Measurements from ENCODE around the gene CD300LF.

CD300LF gene

DNA sequence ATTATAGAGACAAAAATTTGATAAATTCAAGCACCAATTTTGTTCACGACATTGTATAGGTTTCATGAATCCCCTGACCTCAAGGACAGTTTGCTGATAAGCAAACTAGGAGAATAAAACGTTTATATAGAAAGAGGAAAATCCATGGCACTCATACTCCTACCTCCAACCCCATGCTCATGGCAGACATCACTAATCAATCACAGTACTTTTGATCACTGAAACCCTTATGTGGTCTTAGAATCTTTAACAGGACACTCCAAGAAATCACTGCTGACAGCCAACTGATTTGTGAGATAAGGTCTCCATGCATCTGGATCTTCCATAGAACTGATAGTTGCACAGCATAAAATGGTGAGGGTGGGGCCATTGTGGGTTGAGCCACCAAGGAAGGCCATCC is 31.0 kb upstream of the CD300LF start:
- TF ChIP-seq, protein P1, sequence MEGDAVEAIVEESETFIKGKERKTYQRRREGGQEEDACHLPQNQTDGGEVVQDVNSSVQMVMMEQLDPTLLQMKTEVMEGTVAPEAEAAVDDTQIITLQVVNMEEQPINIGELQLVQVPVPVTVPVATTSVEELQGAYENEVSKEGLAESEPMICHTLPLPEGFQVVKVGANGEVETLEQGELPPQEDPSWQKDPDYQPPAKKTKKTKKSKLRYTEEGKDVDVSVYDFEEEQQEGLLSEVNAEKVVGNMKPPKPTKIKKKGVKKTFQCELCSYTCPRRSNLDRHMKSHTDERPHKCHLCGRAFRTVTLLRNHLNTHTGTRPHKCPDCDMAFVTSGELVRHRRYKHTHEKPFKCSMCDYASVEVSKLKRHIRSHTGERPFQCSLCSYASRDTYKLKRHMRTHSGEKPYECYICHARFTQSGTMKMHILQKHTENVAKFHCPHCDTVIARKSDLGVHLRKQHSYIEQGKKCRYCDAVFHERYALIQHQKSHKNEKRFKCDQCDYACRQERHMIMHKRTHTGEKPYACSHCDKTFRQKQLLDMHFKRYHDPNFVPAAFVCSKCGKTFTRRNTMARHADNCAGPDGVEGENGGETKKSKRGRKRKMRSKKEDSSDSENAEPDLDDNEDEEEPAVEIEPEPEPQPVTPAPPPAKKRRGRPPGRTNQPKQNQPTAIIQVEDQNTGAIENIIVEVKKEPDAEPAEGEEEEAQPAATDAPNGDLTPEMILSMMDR (IDR thresholded peaks at IDR 0.05; ENCODE audit: borderline replicate concordance, control extremely low read depth, extremely low read depth, insufficient read depth, missing control alignments), result no peak
- no peak for DNase-seq (ENCODE audit: low spot score)
- in situ Hi-C loops (cut with MboI; ENCODE audit: low sequenced_read_pairs, unreplicated experiment), result no loop called here

DNA sequence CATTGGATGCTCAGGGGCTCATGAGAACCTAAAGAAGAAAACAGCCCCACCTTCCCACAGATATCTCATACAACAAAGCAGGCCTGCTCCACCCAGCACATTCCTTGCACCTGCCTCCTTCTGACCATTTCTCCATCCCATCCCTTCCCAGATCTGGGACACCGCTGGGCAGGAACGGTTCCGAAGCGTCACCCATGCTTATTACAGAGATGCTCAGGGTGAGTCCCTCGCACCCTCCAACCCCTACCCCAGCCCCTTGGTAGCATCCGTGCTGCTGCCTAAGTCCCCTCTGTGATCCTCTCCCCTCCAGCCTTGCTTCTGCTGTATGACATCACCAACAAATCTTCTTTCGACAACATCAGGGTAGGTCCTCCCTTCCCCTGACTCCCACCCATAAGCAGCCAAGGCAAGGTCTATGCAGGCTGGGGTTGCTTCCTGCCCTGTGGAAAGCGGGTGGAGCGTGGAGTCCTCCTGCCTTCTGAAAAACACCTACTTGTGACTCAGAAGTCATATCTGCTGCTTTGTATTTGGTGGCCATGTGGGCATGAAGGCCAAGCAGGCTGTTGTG is 30.3 kb upstream of the CD300LF start:
- in situ Hi-C loops (cut with MboI; ENCODE audit: low sequenced_read_pairs, unreplicated experiment), result no loop called here
- TF ChIP-seq, protein P1 (IDR thresholded peaks at IDR 0.05; ENCODE audit: borderline replicate concordance, control extremely low read depth, extremely low read depth, insufficient read depth, missing control alignments), result no peak

DNA sequence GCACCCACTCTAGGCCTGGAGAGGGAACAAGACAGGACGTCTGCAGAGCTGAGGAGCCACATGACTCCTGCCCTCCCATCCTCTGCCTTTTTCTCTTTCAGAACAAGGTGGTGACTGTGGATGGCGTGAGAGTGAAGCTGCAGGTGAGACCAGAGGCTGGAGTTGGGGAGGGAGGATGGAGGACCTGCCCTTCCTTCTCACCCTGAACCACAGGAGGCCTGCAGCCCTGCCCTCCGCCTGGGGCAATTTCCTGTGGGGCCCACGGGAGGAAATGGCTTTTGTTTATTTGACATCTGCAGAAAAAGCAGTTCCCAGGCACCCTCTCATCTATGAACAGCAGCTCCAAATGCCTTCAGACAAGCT is 29.4 kb upstream of the CD300LF start:
- TF ChIP-seq, protein P1 (IDR thresholded peaks at IDR 0.05; ENCODE audit: borderline replicate concordance, control extremely low read depth, extremely low read depth, insufficient read depth, missing control alignments), result no peak
- peak; percentile 67 for DNase-seq (ENCODE audit: low spot score)
- in situ Hi-C loops (cut with MboI; ENCODE audit: low sequenced_read_pairs, unreplicated experiment), result no loop called here

More for the DNA sequence above, 30.3 kb upstream of the CD300LF start:
- DNase-seq (ENCODE audit: low spot score), result no peak

DNA sequence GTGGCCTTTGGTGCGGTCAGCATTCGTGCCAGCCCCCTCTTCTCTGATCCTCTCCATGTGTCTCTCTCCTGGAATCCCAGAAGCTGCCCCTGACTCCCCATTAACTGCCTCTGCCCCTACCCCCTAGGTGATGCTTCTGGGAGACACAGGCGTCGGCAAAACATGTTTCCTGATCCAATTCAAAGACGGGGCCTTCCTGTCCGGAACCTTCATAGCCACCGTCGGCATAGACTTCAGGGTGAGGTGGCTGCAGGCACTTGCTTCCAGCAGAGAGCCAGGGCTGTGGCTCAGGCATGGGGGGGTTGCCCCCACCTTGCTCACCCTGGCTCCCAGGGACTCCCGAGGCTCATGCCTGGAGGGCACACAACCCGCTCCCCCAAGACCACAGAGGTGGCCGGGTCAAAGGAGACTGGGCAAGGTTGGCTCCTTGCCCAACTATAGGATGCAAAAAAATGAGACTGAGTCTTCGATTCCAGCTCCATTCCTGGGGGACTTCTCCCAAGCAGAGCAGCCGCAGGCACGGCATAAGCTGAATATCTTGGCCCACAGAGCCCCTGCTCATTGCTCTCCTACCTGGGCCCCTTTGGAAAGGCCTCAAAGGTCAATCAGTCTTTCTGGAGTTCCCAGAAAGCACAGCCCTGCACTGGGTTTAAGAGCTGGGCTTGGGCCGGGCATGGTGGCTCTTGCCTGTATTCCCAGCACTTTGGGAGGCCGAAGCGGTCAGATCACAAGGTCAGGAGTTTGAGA is 28.1 kb upstream of the CD300LF start:
- TF ChIP-seq, protein P1 (IDR thresholded peaks at IDR 0.05; ENCODE audit: borderline replicate concordance, control extremely low read depth, extremely low read depth, insufficient read depth, missing control alignments), result no peak
- DNase-seq (ENCODE audit: low spot score), result no peak
- in situ Hi-C loops (cut with MboI; ENCODE audit: low sequenced_read_pairs, unreplicated experiment), result no loop called here

DNA sequence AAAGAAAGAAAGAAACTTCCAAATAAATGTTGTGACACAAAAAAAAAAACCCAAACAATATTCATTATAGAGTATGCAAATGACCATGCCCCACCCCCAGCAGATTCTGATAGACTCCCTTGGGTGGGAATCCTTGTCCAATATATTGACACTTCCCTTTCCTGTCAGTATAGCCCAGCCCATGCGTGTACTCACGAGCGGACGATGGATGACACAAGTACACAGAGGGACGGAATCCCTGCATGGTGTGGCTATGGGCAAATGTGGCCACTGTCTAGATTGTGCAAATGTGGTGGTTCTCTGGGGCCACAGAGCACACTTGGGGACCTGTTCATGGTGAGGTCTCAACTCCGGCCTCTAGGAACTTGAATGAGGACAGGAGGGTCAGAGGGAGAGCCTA is 27.4 kb upstream of the CD300LF start:
- peak; percentile 12 for DNase-seq (ENCODE audit: low spot score)
- TF ChIP-seq, protein P1 (IDR thresholded peaks at IDR 0.05; ENCODE audit: borderline replicate concordance, control extremely low read depth, extremely low read depth, insufficient read depth, missing control alignments), result no peak
- in situ Hi-C loops (cut with MboI; ENCODE audit: low sequenced_read_pairs, unreplicated experiment), result no loop called here

DNA sequence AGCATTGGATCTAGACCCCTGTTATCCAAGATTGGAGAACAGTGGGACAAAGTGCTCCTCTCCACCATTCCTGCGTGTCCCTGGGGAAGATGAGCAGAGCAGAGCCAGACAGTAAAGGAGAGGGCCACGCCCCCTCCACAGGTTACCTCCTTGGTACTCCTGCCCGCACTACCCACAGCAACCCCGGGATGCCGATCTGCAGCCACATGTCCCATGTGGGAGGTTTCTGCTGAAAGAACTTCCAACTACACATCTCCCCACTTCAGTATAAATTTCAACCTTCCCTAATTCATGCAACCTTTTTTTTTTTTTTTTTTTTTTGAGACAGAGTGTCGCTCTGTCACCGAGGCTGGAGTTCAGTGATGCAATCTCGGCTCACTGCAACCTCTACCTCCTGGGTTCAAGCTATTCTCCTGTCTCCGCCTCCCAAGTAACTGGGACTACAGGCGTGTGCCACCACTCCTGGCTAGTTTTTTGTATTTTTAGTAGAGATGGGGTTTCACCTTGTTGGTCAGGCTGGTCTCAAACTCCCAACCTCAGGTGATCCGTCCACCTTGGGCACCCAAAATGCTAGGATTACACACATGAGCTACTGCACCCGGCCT is 26.6 kb upstream of the CD300LF start:
- peak; percentile 5 for DNase-seq (ENCODE audit: low spot score)
- TF ChIP-seq, protein P1 (IDR thresholded peaks at IDR 0.05; ENCODE audit: borderline replicate concordance, control extremely low read depth, extremely low read depth, insufficient read depth, missing control alignments), result no peak
- in situ Hi-C loops (cut with MboI; ENCODE audit: low sequenced_read_pairs, unreplicated experiment), result no loop called here
